B cell (primary cell): ENCODE data around the gene JPH2. TPM values are rescaled to one million over a fixed set of nuclear protein-coding genes. Genes with fewer than 3 reads are reported as not detected.

Source experiments
- ATAC-seq: fragments of 200-7000 bp; cut with Tn5 transposase; one replicate; pipeline ENCODE4 v1.10.0; 2021; ENCODE audit warnings: low read depth, mild to moderate bottlenecking, moderate number of reproducible peaks, moderate library complexity
- CTCF ChIA-PET: fragments of 350-600 bp; sonication (Branson Sonifier 250); formaldehyde crosslinking; loops from one replicate; lab custom pipeline; 2021; ENCODE audit warnings: antibody characterized with exemption, inconsistent platforms; lab: Charles Lee
- POLR2A ChIA-PET: fragments of 350-600 bp; sonication (Branson Sonifier 250); formaldehyde crosslinking; loops from one replicate; lab custom pipeline; 2021; ENCODE audit warnings: antibody characterized with exemption; lab: Charles Lee
- DNase-seq: peaks from one replicate; pipeline ENCODE4 v3.0.0; 2013
- H2AFZ ChIP-seq: 2 replicates; pipeline ENCODE4 v1.6.1; 2012; ENCODE audit warnings: mild to moderate bottlenecking, low read depth, low read length; ENCODE audit not compliant: insufficient read depth, poor library complexity, severe bottlenecking
- H3K27ac ChIP-seq, 2 donors: 1 replicate in 1 of 2; 2 replicates in 1 of 2; pipeline ENCODE4 v1.5.1; 2012 to 2013; ENCODE audit warnings: low read length in 2 of 2, mild to moderate bottlenecking in 2 of 2, moderate library complexity in 1 of 2
- H3K27me3 ChIP-seq, 4 experiments: fragments of 200-600 bp in 1 of 4; sonication (generic) in 1 of 4; replicated peaks in 1 of 4; 1 replicate in 2 of 4; 2 replicates in 2 of 4; pipeline versions ENCODE4 v1.6.1 to v1.7.0; 2013 to 2016; ENCODE audit warnings: low read length in 3 of 4, mild to moderate bottlenecking in 2 of 4, mixed read lengths in 1 of 4, moderate library complexity in 1 of 4; ENCODE audit not compliant: insufficient read depth in 4 of 4, control insufficient read depth in 3 of 4; ENCODE audit errors: control extremely low read depth in 1 of 4
- H3K36me3 ChIP-seq, 2 experiments: replicated peaks in 1 of 2; 1 replicate in 1 of 2; 2 replicates in 1 of 2; pipeline versions ENCODE4 v1.6.1 to v1.7.1; 2013; ENCODE audit warnings: low read length in 1 of 2; ENCODE audit not compliant: insufficient read depth in 2 of 2, control insufficient read depth in 1 of 2; ENCODE audit errors: control extremely low read depth in 1 of 2, extremely low read depth in 1 of 2
- H3K4me1 ChIP-seq, 2 donors: fragments of 200-600 bp in 1 of 2; sonication (generic) in 1 of 2; 1 replicate in 1 of 2; 2 replicates in 1 of 2; pipeline versions ENCODE4 v1.5.1 to v1.6.1; 2013 to 2017; ENCODE audit warnings: low read length in 2 of 2; ENCODE audit not compliant: control insufficient read depth in 2 of 2, insufficient read depth in 2 of 2
- H3K4me2 ChIP-seq: replicated peaks from 2 replicates; pipeline ENCODE3; 2012; ENCODE audit warnings: mild to moderate bottlenecking, low read depth, low read length; ENCODE audit not compliant: poor library complexity, severe bottlenecking
- H3K4me3 ChIP-seq, 5 experiments: fragments of 200-600 bp in 1 of 5; sonication (generic) in 1 of 5; 1 replicate in 3 of 5; 2 replicates in 2 of 5; pipeline versions ENCODE4 v1.5.1 to v1.7.0; 2011 to 2016; ENCODE audit warnings: low read length in 4 of 5, mild to moderate bottlenecking in 4 of 5, low read depth in 2 of 5, control low read depth in 1 of 5, moderate library complexity in 1 of 5; ENCODE audit not compliant: insufficient read depth in 1 of 5; ENCODE audit errors: control extremely low read depth in 1 of 5, extremely low read depth in 1 of 5
- H3K79me2 ChIP-seq: fragments of 200-600 bp; sonication (generic); one replicate; pipeline ENCODE4 v1.6.0; 2016; ENCODE audit warnings: low read length; ENCODE audit not compliant: control insufficient read depth, insufficient read depth
- H3K9ac ChIP-seq: fragments of 200-600 bp; sonication (generic); 2 replicates; pipeline ENCODE4 v1.6.1; 2017; ENCODE audit warnings: mild to moderate bottlenecking, low read length, moderate library complexity
- H3K9me3 ChIP-seq, 3 donors: one replicate each; pipeline versions ENCODE4 v1.6.1 to v1.7.1; 2013; ENCODE audit warnings: low read length in 2 of 3; ENCODE audit not compliant: control insufficient read depth in 2 of 3, insufficient read depth in 1 of 3; ENCODE audit errors: control extremely low read depth in 1 of 3
- H4K20me1 ChIP-seq: 2 replicates; pipeline ENCODE4 v1.6.0; 2012; ENCODE audit warnings: mild to moderate bottlenecking, low read length; ENCODE audit not compliant: insufficient read depth, control insufficient read depth, poor library complexity, severe bottlenecking
- H3K27ac Mint-ChIP-seq: one replicate; pipeline ENCODE4 v1.8.0; 2021; ENCODE audit warnings: mixed read lengths
- H3K27me3 Mint-ChIP-seq: one replicate; pipeline ENCODE4 v1.8.0; 2021; ENCODE audit warnings: mixed read lengths
- H3K4me1 Mint-ChIP-seq: one replicate; pipeline ENCODE4 v1.8.0; 2021; ENCODE audit warnings: mixed read lengths
- H3K4me3 Mint-ChIP-seq: one replicate; pipeline ENCODE4 v1.8.0; 2021; ENCODE audit warnings: mixed read lengths
- H3K9me3 Mint-ChIP-seq: one replicate; pipeline ENCODE4 v1.8.0; 2022; ENCODE audit warnings: mixed read lengths; ENCODE audit not compliant: insufficient read depth
- EZH2 ChIP-seq: IDR thresholded peaks from 2 replicates; pipeline ENCODE4 v1.6.1; 2012; ENCODE audit warnings: borderline replicate concordance, low read depth, mild to moderate bottlenecking, moderate library complexity, low read length; ENCODE audit not compliant: insufficient read depth, poor library complexity, severe bottlenecking
- WGBS: methylation state at CpG from one replicate; pipeline ENCODE4 v1.1.5; 2013; ENCODE audit warnings: missing lambda C conversion rate; ENCODE audit not compliant: insufficient coverage; 5-methylcytosine and 5-hydroxymethylcytosine counted together
- intact Hi-C: fragments of 100-400 bp; cut with micrococcal nuclease; formaldehyde crosslinking; loops from one replicate; pipeline ENCODE4 v1.10.0; 2022
- polyA plus RNA-seq: library from polyadenylated mRNA; depleted of rRNA; stranded (reverse); fragments of >200 nt; gene quantifications from 2 replicates; pipeline ENCODE4 v1.2.3, GENCODE V29; 2012
- total RNA-seq, 2 donors: library from RNA; stranded (reverse); fragments of 120-200 nt in 1 of 2; gene quantifications; 1 replicate in 1 of 2; 2 replicates in 1 of 2; pipeline versions ENCODE4 v1.2.3 to v1.2.4, GENCODE V29; 2013 to 2022
- TF ChIP-seq, protein P1 (sequence below): fragments of 200-600 bp; IDR thresholded peaks from one replicate; pipeline ENCODE4 v1.8.0; 2022; ENCODE audit warnings: antibody characterized with exemption, mild to moderate bottlenecking

Gene JPH2
- total and polyA plus RNA-seq, 2 donors (not counting 1 experiment from before 2014, with no cell fraction given) = 0.10 TPM; not detected in 1

DNA sequence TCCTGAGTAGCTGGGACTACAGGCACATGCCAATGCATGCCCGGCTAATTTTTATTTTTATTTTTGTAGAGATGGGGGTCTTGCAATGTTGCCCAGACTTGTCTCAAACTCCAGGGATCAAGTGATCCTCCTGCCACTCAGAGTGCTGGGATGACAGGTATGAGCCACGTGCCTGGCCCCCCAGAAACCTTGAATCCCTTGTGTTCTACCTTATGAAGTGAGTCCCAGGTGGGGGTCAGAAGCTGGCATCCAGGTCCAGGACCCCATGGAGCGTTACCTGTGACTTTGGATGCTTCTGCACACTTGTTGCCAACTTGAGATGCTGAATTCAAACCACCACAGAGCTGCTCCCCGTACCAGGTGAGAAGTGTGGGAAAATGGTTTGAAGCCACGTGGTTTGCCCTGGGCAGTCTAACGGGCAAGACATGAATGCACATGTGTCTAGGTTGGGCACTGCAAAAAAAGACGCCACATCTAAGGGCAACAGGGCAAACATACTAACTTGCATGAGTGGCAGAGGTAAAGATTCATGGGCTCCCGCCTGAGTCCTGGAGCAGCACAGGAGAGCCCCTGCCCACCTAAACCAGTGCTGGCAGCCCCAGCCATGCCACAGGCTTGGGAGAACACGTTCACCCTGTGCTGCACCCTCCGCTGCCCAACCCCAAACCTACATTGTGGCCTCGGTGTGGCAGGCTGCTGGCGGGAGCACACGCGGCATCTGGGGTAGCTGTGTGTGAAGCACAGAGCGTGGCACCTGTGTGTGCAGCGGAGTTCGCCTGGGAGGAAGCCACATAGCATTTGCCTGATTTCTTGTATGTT lies 101.2 kb downstream of the JPH2 start:
- H3K4me3 ChIP-seq = no peak overlapping the region
- Mint-ChIP-seq H3K4me1 (no peaks in the 10 kb centered on the region), H3K27ac (no peak overlapping the region), H3K27me3 (peaks cover 8% of the 10 kb centered on the region), H3K9me3 (no peaks in the 10 kb centered on the region), H3K4me3 (no peak overlapping the region)
- no peak for ATAC-seq
- TF ChIP-seq EZH2 = no peak
- no peak overlapping the region for H3K9ac ChIP-seq
- CTCF ChIA-PET = no interaction called here
- H4K20me1 ChIP-seq = no peaks in the 10 kb centered on the region
- peaks cover 0 to 4% (median 2%) of the 10 kb centered on the region in 4 experiments for H3K27me3 ChIP-seq
- peaks cover 0 to 4% (median 0%) of the 10 kb centered on the region in 3 donors for H3K9me3 ChIP-seq
- no peak overlapping the region for H3K4me2 ChIP-seq
- 84% methylated on average over 15 of the region's 17 CpGs for WGBS
- no peaks in the 10 kb centered on the region for H3K36me3 ChIP-seq
- no peak for DNase-seq
- H3K4me1 ChIP-seq = no peaks in the 10 kb centered on the region
- POLR2A ChIA-PET = interaction anchor here (0.8 kb wide), 1 partner anchor 647 kb away, joined by 6 read pairs; no protein-coding TSS in a partner anchor
- no peaks in the 10 kb centered on the region for H3K79me2 ChIP-seq
- no peak overlapping the region for H2AFZ ChIP-seq
- no peak overlapping the region for H3K27ac ChIP-seq
- intact Hi-C loops = no loop called here

DNA sequence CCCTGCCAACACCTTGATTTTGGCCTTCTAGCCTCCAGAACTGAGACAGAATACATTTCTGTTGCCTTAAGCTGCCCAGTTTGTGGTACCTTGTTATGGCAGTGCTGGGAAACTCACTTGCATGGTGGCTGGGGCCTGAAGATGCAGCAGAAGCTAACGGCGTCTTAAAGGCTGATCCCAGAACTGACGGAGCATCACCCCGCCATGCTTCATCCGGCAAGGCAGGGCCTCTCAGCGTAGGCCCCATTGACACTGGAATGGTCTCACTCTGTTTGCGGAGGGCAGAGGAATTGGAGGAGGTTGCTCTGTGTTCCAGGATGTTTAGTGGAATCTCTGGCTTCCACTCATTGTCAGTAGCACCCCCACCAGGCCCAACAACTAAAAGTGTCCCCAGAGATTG lies 102.1 kb downstream of the JPH2 start:
- Histone ChIP-seq H3K27ac (no peak overlapping the region), H3K9ac (no peak overlapping the region), H2AFZ (no peak overlapping the region), H3K4me1 (no peaks in the 10 kb centered on the region), H3K79me2 (no peaks in the 10 kb centered on the region), H3K4me3 (no peak overlapping the region), H4K20me1 (no peaks in the 10 kb centered on the region), H3K27me3 (peaks cover 0 to 3% (median under 1%) of the 10 kb centered on the region in 4 experiments), H3K4me2 (no peak overlapping the region), H3K9me3 (peaks cover 0 to 4% (median 0%) of the 10 kb centered on the region in 3 donors), H3K36me3 (no peaks in the 10 kb centered on the region)
- Mint-ChIP-seq H3K4me1 (peaks cover 5% of the 10 kb centered on the region), H3K9me3 (no peaks in the 10 kb centered on the region), H3K4me3 (no peak overlapping the region), H3K27me3 (peaks cover 8% of the 10 kb centered on the region), H3K27ac (no peak overlapping the region)
- TF ChIP-seq EZH2 = no peak
- TF ChIP-seq, protein P1, sequence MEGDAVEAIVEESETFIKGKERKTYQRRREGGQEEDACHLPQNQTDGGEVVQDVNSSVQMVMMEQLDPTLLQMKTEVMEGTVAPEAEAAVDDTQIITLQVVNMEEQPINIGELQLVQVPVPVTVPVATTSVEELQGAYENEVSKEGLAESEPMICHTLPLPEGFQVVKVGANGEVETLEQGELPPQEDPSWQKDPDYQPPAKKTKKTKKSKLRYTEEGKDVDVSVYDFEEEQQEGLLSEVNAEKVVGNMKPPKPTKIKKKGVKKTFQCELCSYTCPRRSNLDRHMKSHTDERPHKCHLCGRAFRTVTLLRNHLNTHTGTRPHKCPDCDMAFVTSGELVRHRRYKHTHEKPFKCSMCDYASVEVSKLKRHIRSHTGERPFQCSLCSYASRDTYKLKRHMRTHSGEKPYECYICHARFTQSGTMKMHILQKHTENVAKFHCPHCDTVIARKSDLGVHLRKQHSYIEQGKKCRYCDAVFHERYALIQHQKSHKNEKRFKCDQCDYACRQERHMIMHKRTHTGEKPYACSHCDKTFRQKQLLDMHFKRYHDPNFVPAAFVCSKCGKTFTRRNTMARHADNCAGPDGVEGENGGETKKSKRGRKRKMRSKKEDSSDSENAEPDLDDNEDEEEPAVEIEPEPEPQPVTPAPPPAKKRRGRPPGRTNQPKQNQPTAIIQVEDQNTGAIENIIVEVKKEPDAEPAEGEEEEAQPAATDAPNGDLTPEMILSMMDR = no peak
- intact Hi-C loops = no loop called here
- DNase-seq = no peak
- CTCF ChIA-PET = interaction anchor here (8.3 kb wide), 1 partner anchor 335 kb away, joined by 135 read pairs; no protein-coding TSS in a partner anchor
- POLR2A ChIA-PET = interaction anchor here (0.7 kb wide), 1 partner anchor 49 kb away, joined by 3 read pairs; no protein-coding TSS in a partner anchor
- ATAC-seq = no peak
- 100% methylated on average over 7 of the region's 7 CpGs for WGBS
